GM23248 (cell line): ENCODE data around the gene MYCL.

Source experiments
- EZH2 ChIP-seq: fragments of 200-600 bp; sonication (generic); IDR thresholded peaks from 2 replicates; pipeline ENCODE4 v1.6.1; 2018; ENCODE audit warnings: antibody characterized with exemption, mild to moderate bottlenecking; ENCODE audit not compliant: insufficient read depth, poor library complexity, severe bottlenecking
- EZH2phosphoT487 ChIP-seq: fragments of 200-600 bp; sonication (generic); IDR thresholded peaks from 2 replicates; pipeline ENCODE4 v1.6.1; 2018; ENCODE audit warnings: antibody characterized with exemption, moderate library complexity, mild to moderate bottlenecking, low read depth; ENCODE audit not compliant: insufficient read depth

DNA sequence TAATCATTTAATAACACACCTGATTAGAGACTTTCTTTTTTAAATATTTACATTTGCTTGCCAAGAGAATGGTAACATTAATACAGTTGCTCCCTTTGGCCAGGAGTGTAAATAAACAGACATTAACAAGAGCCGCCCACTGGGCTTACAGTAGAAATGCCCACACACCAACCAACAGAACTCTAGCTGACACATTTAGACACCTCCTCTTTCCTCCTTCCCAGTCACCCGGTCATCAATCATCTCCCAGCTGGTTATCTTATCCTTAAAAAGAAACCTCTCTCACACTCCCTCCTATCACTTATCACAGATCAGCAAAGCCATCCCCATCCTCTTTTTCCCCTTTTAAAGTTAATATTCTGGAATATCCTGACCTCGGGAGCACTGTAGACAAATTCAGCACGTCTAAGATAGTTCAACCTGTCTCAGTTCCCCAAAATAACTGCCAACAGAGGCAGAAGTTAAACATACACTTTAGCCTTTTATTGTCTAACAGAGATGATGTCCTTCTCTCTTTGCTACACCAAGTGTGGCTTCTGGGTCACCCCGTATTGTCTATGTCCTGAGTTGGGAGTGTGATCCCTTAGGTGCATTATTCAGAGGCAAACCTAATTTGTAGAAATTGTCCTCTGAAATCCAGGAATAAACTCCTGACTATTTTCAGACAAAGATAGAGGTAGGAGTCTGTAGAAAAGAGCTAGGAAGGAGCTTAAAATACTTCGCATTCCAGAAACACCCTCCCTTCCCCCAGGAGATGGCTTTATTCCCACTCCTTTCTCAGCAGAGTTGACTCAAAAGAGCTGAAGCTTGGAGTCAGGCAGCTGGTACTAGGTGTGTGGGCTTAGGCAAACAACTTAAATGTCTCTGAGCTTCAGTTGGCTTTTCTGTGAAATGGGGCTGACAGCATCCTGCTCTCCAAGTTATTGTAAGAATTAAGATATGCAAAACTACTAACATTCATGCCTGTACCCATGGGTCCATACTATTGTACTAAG lies 8.8 kb downstream of the MYCL start:
- TF ChIP-seq EZH2phosphoT487, result no peak
- no peak for TF ChIP-seq EZH2
